Measurements from ENCODE around the gene ASS1. TPM values are rescaled to one million over a fixed set of nuclear protein-coding genes. Genes with fewer than 3 reads are reported as not detected.

The ASS1 gene
- total RNA-seq, 1 donor from 2014 or later: 95.3 TPM

GRCh38 chr9:130418776-130419175 lies 26.0 kb upstream of the ASS1 start:
- no peak for DNase-seq (ENCODE audit: low spot score)

GRCh38 chr9:130419521-130420035 lies 25.2 kb upstream of the ASS1 start:
- no peak for DNase-seq (ENCODE audit: low spot score)

GRCh38 chr9:130421154-130421801 lies 23.5 kb upstream of the ASS1 start:
- DNase-seq (ENCODE audit: low spot score): no peak

- DNase-seq (ENCODE audit: low spot score): no peak
Observed at GRCh38 chr9:130421802-130422276, 22.9 kb upstream of the ASS1 start.

- DNase-seq (ENCODE audit: low spot score): no peak
Observed at GRCh38 chr9:130422546-130422945, 22.2 kb upstream of the ASS1 start.

GRCh38 chr9:130423272-130423671 lies 21.5 kb upstream of the ASS1 start:
- DNase-seq (ENCODE audit: low spot score): peak; percentile 92

GRCh38 chr9:130424595-130425454 lies 19.9 kb upstream of the ASS1 start:
- no peak for DNase-seq (ENCODE audit: low spot score)

GRCh38 chr9:130425741-130426466 lies 18.9 kb upstream of the ASS1 start:
- DNase-seq (ENCODE audit: low spot score): no peak

- no peak for DNase-seq (ENCODE audit: low spot score)
Observed at GRCh38 chr9:130426467-130426773, 18.3 kb upstream of the ASS1 start.

GRCh38 chr9:130426883-130427282 lies 17.9 kb upstream of the ASS1 start:
- no peak for DNase-seq (ENCODE audit: low spot score)

- no peak for DNase-seq (ENCODE audit: low spot score)
Observed at GRCh38 chr9:130427326-130427725, 17.4 kb upstream of the ASS1 start.

- no peak for DNase-seq (ENCODE audit: low spot score)
Observed at GRCh38 chr9:130428086-130428665, 16.6 kb upstream of the ASS1 start.

GRCh38 chr9:130429381-130429780 lies 15.4 kb upstream of the ASS1 start:
- DNase-seq (ENCODE audit: low spot score): no peak

- no peak for DNase-seq (ENCODE audit: low spot score)
Observed at GRCh38 chr9:130429831-130430230, 14.9 kb upstream of the ASS1 start.

- no peak for DNase-seq (ENCODE audit: low spot score)
Observed at GRCh38 chr9:130430232-130430631, 14.5 kb upstream of the ASS1 start.

GRCh38 chr9:130430734-130431535 lies 13.8 kb upstream of the ASS1 start:
- DNase-seq (ENCODE audit: low spot score): no peak

GRCh38 chr9:130431536-130432303 lies 13.0 kb upstream of the ASS1 start:
- DNase-seq (ENCODE audit: low spot score): no peak

- DNase-seq (ENCODE audit: low spot score): no peak
Observed at GRCh38 chr9:130432362-130432761, 12.4 kb upstream of the ASS1 start.

GRCh38 chr9:130432796-130433167 lies 12.0 kb upstream of the ASS1 start:
- DNase-seq (ENCODE audit: low spot score): no peak
